SK-N-SH (cell line): ENCODE data around the gene CTSZ. TPM values are rescaled to one million over a fixed set of nuclear protein-coding genes. Genes with fewer than 3 reads are reported as not detected.
A peak's percentile ranks its signal among the peaks of the same experiment; 100 is the strongest.

Source experiments
- CTCF ChIA-PET: fragments of 300-600, 350-600 bp; formaldehyde crosslinking; extraction: SDS; loops from one replicate; lab custom pipeline; 2021; lab: Yijun Ruan, JAX
- POLR2A ChIA-PET: fragments of 350-600 bp; sonication (Branson Sonifier 250); formaldehyde crosslinking; extraction: SDS; loops from one replicate; lab custom pipeline; 2020; ENCODE audit warnings: antibody characterized with exemption, inconsistent platforms; lab: Yijun Ruan, JAX
- DNase-seq: peaks from one replicate; pipeline ENCODE4 v3.0.0; 2012
- H2AFZ ChIP-seq: fragments of 200-600 bp; sonication (generic); 2 replicates; pipeline ENCODE4 v1.8.1; 2016; ENCODE audit warnings: antibody characterized with exemption, mild to moderate bottlenecking, low read depth
- H3F3A ChIP-seq: fragments of 200-600 bp; sonication (generic); replicated peaks from 2 replicates; pipeline ENCODE3; 2016; ENCODE audit warnings: antibody characterized with exemption, mild to moderate bottlenecking; ENCODE audit not compliant: insufficient read depth
- H3K27ac ChIP-seq, 2 experiments: fragments of 200-500 bp in 1 of 2; fragments of 200-600 bp in 1 of 2; sonication (Bioruptor generic) in 1 of 2; sonication (generic), shearing (Covaris generic) in 1 of 2; 2 replicates each; pipeline versions ENCODE4 v1.5.1 to v1.6.1; 2014 to 2016; ENCODE audit warnings: low read depth in 2 of 2, inconsistent platforms in 1 of 2, low read length in 1 of 2, mild to moderate bottlenecking in 1 of 2, mixed read lengths in 1 of 2
- H3K27me3 ChIP-seq: fragments of 200-600 bp; sonication (generic), shearing (Covaris generic); 2 replicates; pipeline ENCODE4 v1.6.1; 2016; ENCODE audit warnings: mixed run types; ENCODE audit not compliant: insufficient read depth
- H3K36me3 ChIP-seq, 2 experiments: fragments of 200-500 bp in 1 of 2; fragments of 200-600 bp in 1 of 2; sonication (Bioruptor generic) in 1 of 2; sonication (generic) in 1 of 2; replicated peaks in 1 of 2; 2 replicates each; pipeline versions ENCODE3 to v1.5.1; 2014 to 2016; ENCODE audit warnings: low read length in 1 of 2, mild to moderate bottlenecking in 1 of 2; ENCODE audit not compliant: insufficient read depth in 2 of 2, control insufficient read depth in 1 of 2
- H3K4me1 ChIP-seq, 2 experiments: fragments of 200-500 bp in 1 of 2; fragments of 200-600 bp in 1 of 2; sonication (Bioruptor generic) in 1 of 2; sonication (generic), shearing (Covaris generic) in 1 of 2; 2 replicates each; pipeline versions ENCODE4 v1.5.1 to v1.6.1; 2014 to 2016; ENCODE audit warnings: low read depth in 1 of 2, low read length in 1 of 2, mixed run types in 1 of 2; ENCODE audit not compliant: insufficient read depth in 2 of 2, control insufficient read depth in 1 of 2
- H3K4me2 ChIP-seq: fragments of 200-600 bp; sonication (generic), shearing (Covaris generic); 2 replicates; pipeline ENCODE4 v1.6.1; 2017; ENCODE audit warnings: mixed run types
- H3K4me3 ChIP-seq, 2 experiments: fragments of 200-500 bp in 1 of 2; fragments of 200-600 bp in 1 of 2; sonication (Bioruptor generic) in 1 of 2; sonication (generic), shearing (Covaris generic) in 1 of 2; 2 replicates each; pipeline versions ENCODE4 v1.5.1 to v1.8.1; 2014 to 2016; ENCODE audit warnings: low read depth in 2 of 2, inconsistent platforms in 1 of 2, low read length in 1 of 2, mild to moderate bottlenecking in 1 of 2, mixed read lengths in 1 of 2, moderate library complexity in 1 of 2
- H3K79me2 ChIP-seq: fragments of 200-600 bp; sonication (generic); 2 replicates; pipeline ENCODE4 v1.8.1; 2017; ENCODE audit warnings: mild to moderate bottlenecking; ENCODE audit not compliant: insufficient read depth
- H3K9ac ChIP-seq: fragments of 200-600 bp; sonication (generic); 2 replicates; pipeline ENCODE4 v1.6.1; 2017; ENCODE audit warnings: mixed run types
- H3K9me2 ChIP-seq: fragments of 200-600 bp; sonication (generic); 2 replicates; pipeline ENCODE4 v1.6.1; 2017; ENCODE audit warnings: mixed run types
- H3K9me3 ChIP-seq: fragments of 200-600 bp; sonication (generic); 2 replicates; pipeline ENCODE4 v1.6.1; 2017; ENCODE audit warnings: mixed run types, mild to moderate bottlenecking, moderate library complexity
- H4K20me1 ChIP-seq: fragments of 200-600 bp; sonication (generic); 2 replicates; pipeline ENCODE4 v1.6.1; 2017; ENCODE audit warnings: mild to moderate bottlenecking, mixed run types; ENCODE audit not compliant: insufficient read depth
- CHD2 ChIP-seq: fragments of 150-350 bp; IDR thresholded peaks from 2 replicates; pipeline ENCODE4 v1.6.1; 2018; ENCODE audit warnings: low read length; ENCODE audit not compliant: partially characterized antibody
- CTCF ChIP-seq: fragments of 200-600 bp; sonication (generic); IDR thresholded peaks from 2 replicates; pipeline ENCODE4 v1.6.1; 2017; ENCODE audit warnings: antibody characterized with exemption, mild to moderate bottlenecking, moderate library complexity
- FOSL2 ChIP-seq: IDR thresholded peaks from 2 replicates; pipeline ENCODE4 v1.4.0; 2012; ENCODE audit warnings: low read depth, mild to moderate bottlenecking, moderate library complexity, borderline replicate concordance
- JUND ChIP-seq: IDR thresholded peaks from 2 replicates; pipeline ENCODE4 v1.4.0; 2012
- SIN3A ChIP-seq: IDR thresholded peaks from 2 replicates; pipeline ENCODE4 v1.6.1; 2012; ENCODE audit warnings: low read depth, mild to moderate bottlenecking, low read length, moderate library complexity, borderline replicate concordance
- TAF1 ChIP-seq: IDR thresholded peaks from 2 replicates; pipeline ENCODE4 v1.6.1; 2012; ENCODE audit warnings: low read depth, mild to moderate bottlenecking, low read length, moderate library complexity, borderline replicate concordance
- TEAD4 ChIP-seq: IDR thresholded peaks from 2 replicates; pipeline ENCODE4 v1.4.0; 2012; ENCODE audit warnings: mild to moderate bottlenecking, borderline replicate concordance; ENCODE audit not compliant: insufficient read depth
- USF1 ChIP-seq: IDR thresholded peaks from 2 replicates; pipeline ENCODE4 v1.4.0; 2012; ENCODE audit warnings: low read depth, borderline replicate concordance
- WGBS: methylation state at CpG from one replicate; pipeline ENCODE4 v1.1.6; 2017; ENCODE audit warnings: low lambda C conversion rate; 5-methylcytosine and 5-hydroxymethylcytosine counted together
- polyA plus RNA-seq, 3 experiments: library from polyadenylated mRNA; depleted of rRNA; stranded (reverse); fragments of >200 nt; gene quantifications; 2 replicates each; pipeline ENCODE4 v1.2.3, GENCODE V29; 2012
- TF ChIP-seq, protein P1 (sequence below): IDR thresholded peaks from 2 replicates; pipeline ENCODE4 v1.4.0; 2012; ENCODE audit warnings: low read depth, borderline replicate concordance

CTSZ gene
- polyA plus RNA-seq, 1 of the 3 experiments (the other 2 are of a cell fraction) = 0.03 TPM

DNA sequence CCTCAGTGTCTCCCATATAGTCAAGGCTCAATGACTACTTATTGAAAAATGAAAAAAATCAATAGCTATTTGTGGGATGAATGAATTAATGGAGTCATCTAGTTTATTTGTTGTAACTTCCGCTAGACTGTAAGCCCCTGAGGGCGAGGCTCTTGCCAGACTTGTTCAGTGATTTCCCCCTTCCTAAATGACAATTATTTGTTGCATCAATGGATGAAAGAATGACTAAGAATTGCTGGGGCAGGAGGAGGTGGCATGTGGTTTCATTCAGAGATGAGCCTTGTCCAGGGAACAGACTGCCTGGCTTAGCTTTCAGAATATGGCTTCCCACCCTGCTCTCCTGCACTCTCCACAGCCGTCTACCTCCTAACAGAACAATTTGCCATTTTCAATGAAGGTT is 36.6 kb upstream of the CTSZ start:
- H3K27ac ChIP-seq = peak overlapping the region in 1 of 2 experiments; percentile 39; a peak in 1 of 4 replicates

More for the DNA sequence above, 36.6 kb upstream of the CTSZ start:
- no peak for DNase-seq
- 91% methylated on average over 3 of the region's 3 CpGs for WGBS
- no peak overlapping the region for H3K9ac ChIP-seq
- peaks cover 4% of the 10 kb centered on the region; the same call in 1 of the 2 replicates for H4K20me1 ChIP-seq
- H2AFZ ChIP-seq = peak overlapping the region; percentile 7; the same call in 1 of the 2 replicates
- H3K9me2 ChIP-seq = no peaks in the 10 kb centered on the region
- H3F3A ChIP-seq = peaks cover 5% of the 10 kb centered on the region
- ChIA-PET POLR2A (interaction anchor here (2.1 kb wide), 1 partner anchor 11 kb away, joined by 10 read pairs; the partner anchor contains the start of gene ATP5F1E), CTCF (interaction anchor here (0.6 to 3.5 kb wide), 3 partner anchors 11 to 526 kb away, joined by 3 to 20 read pairs (median 3); no protein-coding TSS in a partner anchor)
- H3K27me3 ChIP-seq = no peaks in the 10 kb centered on the region
- H3K4me1 ChIP-seq = peaks cover 7 to 29% of the 10 kb centered on the region in 2 experiments; a peak in 3 of 4 replicates
- H3K79me2 ChIP-seq = peaks cover 38% of the 10 kb centered on the region
- H3K4me2 ChIP-seq = no peak overlapping the region
- TF ChIP-seq TAF1 = no peak
- TF ChIP-seq SIN3A = no peak
- TF ChIP-seq JUND = no peak
- TF ChIP-seq, protein P1, sequence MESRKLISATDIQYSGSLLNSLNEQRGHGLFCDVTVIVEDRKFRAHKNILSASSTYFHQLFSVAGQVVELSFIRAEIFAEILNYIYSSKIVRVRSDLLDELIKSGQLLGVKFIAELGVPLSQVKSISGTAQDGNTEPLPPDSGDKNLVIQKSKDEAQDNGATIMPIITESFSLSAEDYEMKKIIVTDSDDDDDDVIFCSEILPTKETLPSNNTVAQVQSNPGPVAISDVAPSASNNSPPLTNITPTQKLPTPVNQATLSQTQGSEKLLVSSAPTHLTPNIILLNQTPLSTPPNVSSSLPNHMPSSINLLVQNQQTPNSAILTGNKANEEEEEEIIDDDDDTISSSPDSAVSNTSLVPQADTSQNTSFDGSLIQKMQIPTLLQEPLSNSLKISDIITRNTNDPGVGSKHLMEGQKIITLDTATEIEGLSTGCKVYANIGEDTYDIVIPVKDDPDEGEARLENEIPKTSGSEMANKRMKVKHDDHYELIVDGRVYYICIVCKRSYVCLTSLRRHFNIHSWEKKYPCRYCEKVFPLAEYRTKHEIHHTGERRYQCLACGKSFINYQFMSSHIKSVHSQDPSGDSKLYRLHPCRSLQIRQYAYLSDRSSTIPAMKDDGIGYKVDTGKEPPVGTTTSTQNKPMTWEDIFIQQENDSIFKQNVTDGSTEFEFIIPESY = no peak
- no peak for TF ChIP-seq TEAD4
- no peak for TF ChIP-seq USF1
- TF ChIP-seq FOSL2 = no peak
- TF ChIP-seq CHD2 = no peak
- TF ChIP-seq CTCF = no peak
- H3K4me3 ChIP-seq = no peak overlapping the region
- H3K36me3 ChIP-seq = peaks cover 5 to 19% of the 10 kb centered on the region in 2 experiments
- no peaks in the 10 kb centered on the region for H3K9me3 ChIP-seq
